OCI-LY1 (cell line): ENCODE measurements around the gene PAPPA.

Experiments used
- CTCF ChIP-seq: fragments of 200-600 bp; sonication (generic), shearing (Covaris generic); IDR thresholded peaks from 2 replicates; pipeline ENCODE4 v1.5.1; 2017; ENCODE audit warnings: mild to moderate bottlenecking, antibody characterized with exemption, low read length, moderate library complexity, mixed read lengths
- EZH2 ChIP-seq: fragments of 200-600 bp; sonication (generic), shearing (Covaris generic); IDR thresholded peaks from 2 replicates; pipeline ENCODE4 v1.8.0; 2017; ENCODE audit warnings: borderline replicate concordance, mixed run types, mild to moderate bottlenecking, antibody characterized with exemption, low read length, moderate library complexity, mixed read lengths

DNA sequence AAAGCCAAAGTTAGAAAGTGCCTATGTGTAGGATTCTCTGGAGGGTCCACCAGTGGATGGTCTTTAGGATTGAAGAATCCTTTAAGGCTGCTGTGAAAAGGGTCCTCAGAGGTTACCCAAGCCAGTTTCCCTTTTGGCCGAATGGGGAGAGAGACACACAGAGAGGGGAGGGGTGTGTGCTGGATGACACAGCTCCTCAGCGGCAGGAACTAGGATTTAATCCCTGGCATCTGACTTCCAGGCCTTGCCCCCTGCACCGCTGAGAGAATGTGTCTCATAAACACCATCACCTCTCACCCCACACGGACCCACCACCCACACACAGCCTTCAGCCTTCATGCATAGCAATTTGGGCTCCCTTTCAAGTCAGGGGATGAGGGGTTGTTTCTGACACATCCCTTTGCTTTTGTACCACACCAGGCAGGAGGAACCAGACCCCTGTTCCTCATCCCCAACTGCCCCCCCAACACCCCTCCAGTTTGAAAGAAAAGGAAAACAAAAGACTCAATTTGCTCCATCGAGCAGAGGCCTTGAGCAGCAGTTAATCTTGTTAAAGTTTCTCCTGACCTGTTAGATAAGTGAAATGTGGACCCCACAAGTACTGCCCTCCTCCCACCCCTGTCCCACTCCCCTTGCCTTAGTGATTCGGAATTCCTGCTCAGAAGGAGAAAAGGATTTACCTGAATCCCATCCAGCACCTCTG lies 4.0 kb downstream of the PAPPA start:
- TF ChIP-seq CTCF, result no peak
- TF ChIP-seq EZH2, result no peak
